CD4-positive, alpha-beta T cell treated with Interleukin-15 for 4 hours (primary cell): Measurements from ENCODE around the gene NCAM1.

Experiments used
- DNase-seq: peaks from one replicate; pipeline ENCODE4 v3.0.0-alpha.2; 2020; ENCODE audit warnings: low spot score

The NCAM1 gene

DNA sequence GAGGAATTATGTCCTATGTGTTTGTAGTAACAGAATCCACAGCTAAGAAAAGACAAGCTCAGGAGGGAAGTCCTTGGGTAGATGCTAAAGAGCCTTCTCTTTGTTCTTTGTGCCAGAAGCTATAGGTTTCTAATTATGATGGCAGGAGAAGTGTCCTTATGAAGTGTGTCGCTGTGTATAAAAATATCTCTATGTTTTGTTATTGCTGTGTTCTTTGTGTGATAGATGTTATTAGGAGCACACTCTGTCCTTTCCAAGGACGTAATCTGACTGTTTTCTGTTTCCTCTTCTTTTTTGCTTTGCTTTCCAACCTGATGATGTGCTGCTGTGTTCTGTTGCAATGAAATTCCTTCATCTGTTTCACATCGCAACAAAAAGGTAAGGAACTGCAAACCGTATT, 171.9 kb downstream of the NCAM1 start:
- no peak for DNase-seq

DNA sequence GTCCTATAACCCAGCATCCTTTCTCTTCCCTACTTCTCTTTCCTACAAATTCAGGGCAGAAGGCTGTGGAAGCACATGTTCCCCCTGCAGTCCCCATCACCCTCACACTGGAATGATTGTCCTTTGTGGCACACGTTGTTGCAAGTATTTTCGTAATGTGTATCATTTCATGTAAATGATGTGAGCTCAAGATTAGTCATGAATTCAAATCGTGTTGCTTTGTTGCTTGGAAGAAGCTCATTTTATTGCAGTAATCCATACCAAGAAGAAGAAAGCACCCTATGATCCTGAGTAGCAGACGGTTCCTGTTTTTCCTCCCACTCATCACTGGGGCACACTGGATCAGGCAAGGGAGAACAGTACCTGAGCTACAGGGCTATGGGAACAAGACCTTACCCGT, 173.4 kb downstream of the NCAM1 start:
- DNase-seq = no peak

GRCh38 chr11:113137713-113138529, 176.7 kb downstream of the NCAM1 start:
- DNase-seq = no peak

- no peak for DNase-seq
Observed at GRCh38 chr11:113138731-113139130, 177.5 kb downstream of the NCAM1 start.

- DNase-seq = no peak
Observed at GRCh38 chr11:113141010-113141409, 179.8 kb downstream of the NCAM1 start.

- DNase-seq = no peak
Observed at GRCh38 chr11:113142508-113142907, 181.3 kb downstream of the NCAM1 start.

DNA sequence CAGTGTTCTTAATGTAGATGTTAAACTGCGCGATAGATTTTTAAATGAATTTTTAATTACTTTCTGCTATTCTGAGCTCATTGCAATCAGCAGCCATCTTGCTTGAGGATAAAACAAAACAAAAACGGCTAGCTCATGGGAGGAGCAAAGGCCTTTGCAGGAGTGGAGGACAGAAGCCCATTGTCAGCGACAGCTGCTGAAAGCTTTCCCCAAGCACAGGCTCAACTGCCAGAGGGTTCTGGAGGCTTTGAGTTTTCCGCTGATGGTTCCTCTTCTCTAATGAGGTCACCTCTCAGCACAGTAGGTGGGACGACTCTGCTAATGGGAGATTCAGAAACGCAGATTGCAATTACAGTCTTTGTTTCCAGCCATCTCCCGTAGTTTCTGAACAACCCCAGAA, 186.0 kb downstream of the NCAM1 start:
- no peak for DNase-seq

GRCh38 chr11:113148076-113148475, 186.9 kb downstream of the NCAM1 start:
- no peak for DNase-seq

GRCh38 chr11:113148652-113149051, 187.4 kb downstream of the NCAM1 start:
- no peak for DNase-seq

DNA sequence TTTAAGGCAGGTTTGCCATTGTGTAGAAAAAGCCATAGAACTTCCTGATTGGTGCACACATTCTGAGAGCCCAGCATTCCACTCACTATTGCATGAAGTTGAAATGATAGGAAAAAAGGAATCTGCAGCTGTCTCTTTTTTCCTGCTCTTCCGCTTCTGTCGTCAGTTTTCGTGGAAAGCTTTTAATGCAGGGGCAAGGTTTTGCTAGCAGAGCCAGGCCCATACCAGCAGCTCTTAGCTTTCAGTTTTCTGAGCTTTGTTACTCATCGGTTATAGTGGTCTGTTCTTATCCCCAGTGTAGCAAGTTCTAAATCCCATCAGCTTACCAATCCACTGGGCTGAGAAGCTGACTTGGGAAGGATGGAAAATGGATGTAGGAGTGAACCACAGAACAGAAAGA, 190.3 kb downstream of the NCAM1 start:
- no peak for DNase-seq

DNA sequence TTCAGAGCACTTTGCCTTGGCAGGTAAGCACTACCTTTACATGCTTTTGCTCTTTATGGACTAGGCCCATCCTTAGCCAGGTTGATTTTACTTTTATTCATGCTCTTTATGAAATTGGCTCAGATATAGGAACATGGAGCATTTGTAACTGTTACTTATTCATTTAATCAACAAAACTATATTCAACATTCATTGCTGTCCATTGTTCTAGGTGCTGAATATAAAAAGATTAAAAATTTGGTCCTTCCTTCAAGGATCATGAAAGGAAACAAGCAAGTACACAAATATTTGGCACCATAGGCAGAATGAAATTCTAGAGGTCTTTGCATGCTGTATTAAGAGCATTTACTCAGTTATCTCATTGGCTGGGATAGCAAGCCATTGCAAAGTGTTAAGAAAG, 191.3 kb downstream of the NCAM1 start:
- DNase-seq = no peak

- DNase-seq = no peak
Observed at GRCh38 chr11:113153847-113154246, 192.6 kb downstream of the NCAM1 start.

GRCh38 chr11:113159988-113160807, 199.0 kb downstream of the NCAM1 start:
- no peak for DNase-seq

- DNase-seq = no peak
Observed at GRCh38 chr11:113160808-113161124, 199.5 kb downstream of the NCAM1 start.

DNA sequence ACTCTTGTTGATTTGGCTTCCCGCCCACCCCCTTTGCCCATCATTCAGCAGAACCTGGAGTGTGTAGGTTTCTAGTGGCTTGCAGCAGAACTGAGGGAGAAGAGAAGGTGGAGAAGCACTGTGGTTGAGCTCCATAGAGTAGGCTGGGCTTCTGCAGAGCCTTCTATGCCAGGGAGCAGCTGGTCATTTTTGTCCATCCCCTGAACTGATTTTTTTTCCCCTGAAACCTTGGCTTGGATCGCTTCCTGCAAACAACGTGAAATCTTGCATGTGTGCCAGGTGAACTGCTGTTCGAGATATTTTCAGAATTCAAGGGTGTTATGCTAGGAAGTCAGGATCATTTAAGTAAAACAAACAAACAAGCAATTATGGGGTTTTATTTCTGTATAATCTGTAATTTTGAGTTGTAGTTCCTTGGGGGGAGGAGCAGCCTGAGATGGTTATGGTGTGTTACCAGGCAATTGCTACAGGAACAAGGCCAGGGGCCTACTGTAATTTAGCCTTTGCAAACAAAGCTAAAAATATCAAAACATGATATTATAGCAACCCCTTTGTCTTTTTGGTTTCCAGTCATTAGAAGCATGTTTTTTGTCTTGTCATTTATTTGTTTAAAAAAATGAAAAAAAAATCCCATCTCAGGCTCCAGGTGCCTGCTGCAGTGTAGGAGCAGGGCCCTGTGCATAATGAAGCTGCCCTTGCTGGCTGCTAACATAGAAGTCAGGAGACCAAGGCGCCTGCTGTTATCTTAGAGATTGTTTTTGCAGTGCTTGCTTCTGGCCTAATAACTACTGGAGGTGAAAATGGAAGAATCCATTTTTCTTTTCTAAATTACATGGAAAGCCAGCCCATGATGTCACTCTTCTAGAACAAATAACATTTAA, 200.7 kb downstream of the NCAM1 start:
- no peak for DNase-seq

DNA sequence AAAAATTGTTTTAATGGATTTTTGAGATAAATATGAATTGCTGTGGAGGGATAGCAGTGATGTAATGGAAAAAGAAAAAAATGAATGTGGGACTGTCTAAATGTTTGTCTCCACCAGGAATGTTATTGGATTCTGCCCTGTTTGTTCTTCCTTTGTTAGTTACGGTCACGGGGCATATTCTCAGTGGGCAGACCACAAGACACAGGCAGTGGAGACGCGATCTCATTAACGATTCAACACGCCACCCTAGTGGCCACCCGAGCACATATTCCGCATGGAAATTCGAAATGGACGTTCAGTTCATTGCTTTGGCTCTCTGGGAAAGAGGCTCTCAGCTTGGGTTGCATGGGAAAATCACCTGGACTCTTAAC, 201.4 kb downstream of the NCAM1 start:
- no peak for DNase-seq

GRCh38 chr11:113163291-113164030, 202.2 kb downstream of the NCAM1 start:
- no peak for DNase-seq

GRCh38 chr11:113166280-113166679, 205.1 kb downstream of the NCAM1 start:
- no peak for DNase-seq

- no peak for DNase-seq
Observed at GRCh38 chr11:113167599-113167998, 206.4 kb downstream of the NCAM1 start.

DNA sequence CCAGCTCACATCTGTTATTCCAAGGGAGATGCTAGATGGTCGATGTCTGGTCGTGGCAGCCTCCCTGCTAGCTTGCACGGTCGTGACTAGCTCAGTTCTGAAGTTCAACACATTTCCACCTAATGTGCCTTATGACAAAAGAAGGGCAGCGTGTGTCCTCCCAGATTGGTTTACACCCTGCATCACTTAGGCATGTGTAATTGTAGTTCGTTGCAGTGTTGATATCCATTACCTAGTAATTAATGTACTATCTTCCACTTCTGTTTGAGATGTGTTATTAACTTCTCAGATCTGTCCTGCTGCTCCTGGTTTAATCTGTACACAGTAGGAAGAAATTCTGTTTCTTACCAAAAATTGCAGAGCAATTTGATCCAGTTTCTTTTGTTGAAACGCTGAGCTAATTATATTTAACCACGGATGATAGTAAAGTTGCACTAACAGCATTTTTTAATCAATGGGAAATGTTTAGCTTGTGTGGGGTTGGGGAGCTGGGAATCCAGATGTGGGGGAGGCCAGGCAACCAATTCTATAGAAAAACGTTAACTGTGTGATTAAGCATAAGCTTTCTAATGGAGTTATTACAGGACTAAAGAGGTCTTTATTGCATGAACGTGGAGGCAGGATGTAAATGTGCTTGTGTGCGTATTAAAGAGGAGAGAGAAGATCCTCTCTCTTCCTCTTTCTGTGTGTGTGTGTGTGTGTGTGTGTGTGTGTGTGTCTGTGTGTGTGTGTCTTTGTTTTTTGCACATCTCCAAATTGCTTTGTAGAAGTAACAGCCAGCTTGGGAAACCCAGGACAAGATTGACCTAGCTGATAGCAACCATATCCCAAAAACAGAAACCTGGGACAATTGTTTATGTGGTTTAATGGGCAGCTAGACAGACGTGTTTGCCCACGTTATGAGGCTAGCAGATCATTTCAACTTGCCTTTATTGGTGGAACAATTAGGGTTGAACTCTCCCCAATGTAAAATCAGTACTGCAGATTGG, 207.4 kb downstream of the NCAM1 start:
- no peak for DNase-seq
